Measurements from ENCODE around the gene LST1. TPM values are rescaled to one million over a fixed set of nuclear protein-coding genes. Genes with fewer than 3 reads are reported as not detected.

The LST1 gene
- polyA plus RNA-seq, 1 experiment = not detected

DNA sequence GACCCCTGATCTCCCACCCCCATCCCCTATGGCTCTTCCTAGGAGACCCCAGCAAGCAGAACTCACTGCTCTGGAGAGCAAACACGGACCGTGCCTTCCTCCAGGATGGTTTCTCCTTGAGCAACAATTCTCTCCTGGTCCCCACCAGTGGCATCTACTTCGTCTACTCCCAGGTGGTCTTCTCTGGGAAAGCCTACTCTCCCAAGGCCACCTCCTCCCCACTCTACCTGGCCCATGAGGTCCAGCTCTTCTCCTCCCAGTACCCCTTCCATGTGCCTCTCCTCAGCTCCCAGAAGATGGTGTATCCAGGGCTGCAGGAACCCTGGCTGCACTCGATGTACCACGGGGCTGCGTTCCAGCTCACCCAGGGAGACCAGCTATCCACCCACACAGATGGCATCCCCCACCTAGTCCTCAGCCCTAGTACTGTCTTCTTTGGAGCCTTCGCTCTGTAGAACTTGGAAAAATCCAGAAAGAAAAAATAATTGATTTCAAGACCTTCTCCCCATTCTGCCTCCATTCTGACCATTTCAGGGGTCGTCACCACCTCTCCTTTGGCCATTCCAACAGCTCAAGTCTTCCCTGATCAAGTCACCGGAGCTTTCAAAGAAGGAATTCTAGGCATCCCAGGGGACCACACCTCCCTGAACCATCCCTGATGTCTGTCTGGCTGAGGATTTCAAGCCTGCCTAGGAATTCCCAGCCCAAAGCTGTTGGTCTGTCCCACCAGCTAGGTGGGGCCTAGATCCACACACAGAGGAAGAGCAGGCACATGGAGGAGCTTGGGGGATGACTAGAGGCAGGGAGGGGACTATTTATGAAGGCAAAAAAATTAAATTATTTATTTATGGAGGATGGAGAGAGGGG is 12.6 kb upstream of the LST1 start:
- no peak overlapping the region for H3K4me3 ChIP-seq (ENCODE audit: low read depth, low read length)
- H3K27ac ChIP-seq (ENCODE audit: low read depth, low read length) = no peak overlapping the region
- H3K9me3 ChIP-seq (ENCODE audit: control insufficient read depth, insufficient read depth, low read length) = no peaks in the 10 kb centered on the region; the same call in 1 of the 2 replicates
- POLR2A ChIA-PET = no interaction called here
- CTCF ChIA-PET = interaction anchor here (0.7 to 1.2 kb wide), 3 partner anchors 8 to 25 kb away, joined by 3 to 8 read pairs (median 3); no protein-coding TSS in a partner anchor
- TF ChIP-seq, protein P1, sequence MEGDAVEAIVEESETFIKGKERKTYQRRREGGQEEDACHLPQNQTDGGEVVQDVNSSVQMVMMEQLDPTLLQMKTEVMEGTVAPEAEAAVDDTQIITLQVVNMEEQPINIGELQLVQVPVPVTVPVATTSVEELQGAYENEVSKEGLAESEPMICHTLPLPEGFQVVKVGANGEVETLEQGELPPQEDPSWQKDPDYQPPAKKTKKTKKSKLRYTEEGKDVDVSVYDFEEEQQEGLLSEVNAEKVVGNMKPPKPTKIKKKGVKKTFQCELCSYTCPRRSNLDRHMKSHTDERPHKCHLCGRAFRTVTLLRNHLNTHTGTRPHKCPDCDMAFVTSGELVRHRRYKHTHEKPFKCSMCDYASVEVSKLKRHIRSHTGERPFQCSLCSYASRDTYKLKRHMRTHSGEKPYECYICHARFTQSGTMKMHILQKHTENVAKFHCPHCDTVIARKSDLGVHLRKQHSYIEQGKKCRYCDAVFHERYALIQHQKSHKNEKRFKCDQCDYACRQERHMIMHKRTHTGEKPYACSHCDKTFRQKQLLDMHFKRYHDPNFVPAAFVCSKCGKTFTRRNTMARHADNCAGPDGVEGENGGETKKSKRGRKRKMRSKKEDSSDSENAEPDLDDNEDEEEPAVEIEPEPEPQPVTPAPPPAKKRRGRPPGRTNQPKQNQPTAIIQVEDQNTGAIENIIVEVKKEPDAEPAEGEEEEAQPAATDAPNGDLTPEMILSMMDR (IDR thresholded peaks at IDR 0.05; ENCODE audit: low read depth, low read length) = no peak
- DNase-seq (ENCODE audit: low read depth, low spot score) = no peak
- peaks cover 39% of the 10 kb centered on the region for H3K27me3 ChIP-seq (ENCODE audit: control insufficient read depth, insufficient read depth, low read length)

DNA sequence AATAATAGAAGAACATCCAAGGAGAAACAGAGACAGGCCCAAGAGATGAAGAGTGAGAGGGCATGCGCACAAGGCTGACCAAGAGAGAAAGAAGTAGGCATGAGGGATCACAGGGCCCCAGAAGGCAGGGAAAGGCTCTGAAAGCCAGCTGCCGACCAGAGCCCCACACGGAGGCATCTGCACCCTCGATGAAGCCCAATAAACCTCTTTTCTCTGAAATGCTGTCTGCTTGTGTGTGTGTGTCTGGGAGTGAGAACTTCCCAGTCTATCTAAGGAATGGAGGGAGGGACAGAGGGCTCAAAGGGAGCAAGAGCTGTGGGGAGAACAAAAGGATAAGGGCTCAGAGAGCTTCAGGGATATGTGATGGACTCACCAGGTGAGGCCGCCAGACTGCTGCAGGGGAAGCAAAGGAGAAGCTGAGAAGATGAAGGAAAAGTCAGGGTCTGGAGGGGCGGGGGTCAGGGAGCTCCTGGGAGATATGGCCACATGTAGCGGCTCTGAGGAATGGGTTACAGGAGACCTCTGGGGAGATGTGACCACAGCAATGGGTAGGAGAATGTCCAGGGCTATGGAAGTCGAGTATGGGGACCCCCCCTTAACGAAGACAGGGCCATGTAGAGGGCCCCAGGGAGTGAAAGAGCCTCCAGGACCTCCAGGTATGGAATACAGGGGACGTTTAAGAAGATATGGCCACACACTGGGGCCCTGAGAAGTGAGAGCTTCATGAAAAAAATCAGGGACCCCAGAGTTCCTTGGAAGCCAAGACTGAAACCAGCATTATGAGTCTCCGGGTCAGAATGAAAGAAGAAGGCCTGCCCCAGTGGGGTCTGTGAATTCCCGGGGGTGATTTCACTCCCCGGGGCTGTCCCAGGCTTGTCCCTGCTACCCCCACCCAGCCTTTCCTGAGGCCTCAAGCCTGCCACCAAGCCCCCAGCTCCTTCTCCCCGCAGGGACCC is 11.7 kb upstream of the LST1 start:
- POLR2A ChIA-PET = no interaction called here

DNA sequence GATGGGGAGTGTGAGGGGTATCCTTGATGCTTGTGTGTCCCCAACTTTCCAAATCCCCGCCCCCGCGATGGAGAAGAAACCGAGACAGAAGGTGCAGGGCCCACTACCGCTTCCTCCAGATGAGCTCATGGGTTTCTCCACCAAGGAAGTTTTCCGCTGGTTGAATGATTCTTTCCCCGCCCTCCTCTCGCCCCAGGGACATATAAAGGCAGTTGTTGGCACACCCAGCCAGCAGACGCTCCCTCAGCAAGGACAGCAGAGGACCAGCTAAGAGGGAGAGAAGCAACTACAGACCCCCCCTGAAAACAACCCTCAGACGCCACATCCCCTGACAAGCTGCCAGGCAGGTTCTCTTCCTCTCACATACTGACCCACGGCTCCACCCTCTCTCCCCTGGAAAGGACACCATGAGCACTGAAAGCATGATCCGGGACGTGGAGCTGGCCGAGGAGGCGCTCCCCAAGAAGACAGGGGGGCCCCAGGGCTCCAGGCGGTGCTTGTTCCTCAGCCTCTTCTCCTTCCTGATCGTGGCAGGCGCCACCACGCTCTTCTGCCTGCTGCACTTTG is 10.7 kb upstream of the LST1 start, which contains the start of gene TNF:
TNF (plus strand) TSS at position 231 of the 567 bp plus-strand sequence; CDS start at position 408, 177 bp downstream.
- ChIA-PET POLR2A (no interaction called here), CTCF (interaction anchor here (9.5 kb wide), 1 partner anchor 22 kb away, joined by 132 read pairs; no protein-coding TSS in a partner anchor)
- Histone ChIP-seq H3K9me3 (ENCODE audit: control insufficient read depth, insufficient read depth, low read length) (no peaks in the 10 kb centered on the region; the same call in 1 of the 2 replicates), H3K4me3 (ENCODE audit: low read depth, low read length) (no peak within 1 kb of the TSS), H3K27ac (ENCODE audit: low read depth, low read length) (no peak within 1 kb of the TSS), H3K27me3 (ENCODE audit: control insufficient read depth, insufficient read depth, low read length) (peaks cover 35% of the 10 kb centered on the region)
- TF ChIP-seq, protein P1 (IDR thresholded peaks at IDR 0.05; ENCODE audit: low read depth, low read length) = no peak
- DNase-seq (ENCODE audit: low read depth, low spot score) = no peak

More for the DNA sequence above, 11.7 kb upstream of the LST1 start:
- H3K27me3 ChIP-seq (ENCODE audit: control insufficient read depth, insufficient read depth, low read length) = peaks cover 39% of the 10 kb centered on the region
- CTCF ChIA-PET = interaction anchor here (0.7 to 1.2 kb wide), 4 partner anchors 8 to 24 kb away, joined by 3 to 8 read pairs (median 3); no protein-coding TSS in a partner anchor
- H3K9me3 ChIP-seq (ENCODE audit: control insufficient read depth, insufficient read depth, low read length) = no peaks in the 10 kb centered on the region; the same call in 1 of the 2 replicates
- H3K27ac ChIP-seq (ENCODE audit: low read depth, low read length) = no peak overlapping the region
- TF ChIP-seq, protein P1 (IDR thresholded peaks at IDR 0.05; ENCODE audit: low read depth, low read length) = no peak
- DNase-seq (ENCODE audit: low read depth, low spot score) = no peak
- H3K4me3 ChIP-seq (ENCODE audit: low read depth, low read length) = no peak overlapping the region

DNA sequence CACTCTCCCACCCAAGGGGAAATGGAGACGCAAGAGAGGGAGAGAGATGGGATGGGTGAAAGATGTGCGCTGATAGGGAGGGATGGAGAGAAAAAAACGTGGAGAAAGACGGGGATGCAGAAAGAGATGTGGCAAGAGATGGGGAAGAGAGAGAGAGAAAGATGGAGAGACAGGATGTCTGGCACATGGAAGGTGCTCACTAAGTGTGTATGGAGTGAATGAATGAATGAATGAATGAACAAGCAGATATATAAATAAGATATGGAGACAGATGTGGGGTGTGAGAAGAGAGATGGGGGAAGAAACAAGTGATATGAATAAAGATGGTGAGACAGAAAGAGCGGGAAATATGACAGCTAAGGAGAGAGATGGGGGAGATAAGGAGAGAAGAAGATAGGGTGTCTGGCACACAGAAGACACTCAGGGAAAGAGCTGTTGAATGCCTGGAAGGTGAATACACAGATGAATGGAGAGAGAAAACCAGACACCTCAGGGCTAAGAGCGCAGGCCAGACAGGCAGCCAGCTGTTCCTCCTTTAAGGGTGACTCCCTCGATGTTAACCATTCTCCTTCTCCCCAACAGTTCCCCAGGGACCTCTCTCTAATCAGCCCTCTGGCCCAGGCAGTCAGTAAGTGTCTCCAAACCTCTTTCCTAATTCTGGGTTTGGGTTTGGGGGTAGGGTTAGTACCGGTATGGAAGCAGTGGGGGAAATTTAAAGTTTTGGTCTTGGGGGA is 10.0 kb upstream of the LST1 start:
- CTCF ChIA-PET = interaction anchor here (0.6 to 9.5 kb wide), 3 partner anchors 18 to 30 kb away, joined by 3 to 132 read pairs (median 3); partner anchors contain the start of gene ATP6V1G2
- POLR2A ChIA-PET = no interaction called here

More for the DNA sequence above, 10.0 kb upstream of the LST1 start:
- H3K9me3 ChIP-seq (ENCODE audit: control insufficient read depth, insufficient read depth, low read length) = no peaks in the 10 kb centered on the region; the same call in 1 of the 2 replicates
- H3K27me3 ChIP-seq (ENCODE audit: control insufficient read depth, insufficient read depth, low read length) = peaks cover 35% of the 10 kb centered on the region
- H3K27ac ChIP-seq (ENCODE audit: low read depth, low read length) = no peak overlapping the region
- DNase-seq (ENCODE audit: low read depth, low spot score) = no peak
- TF ChIP-seq, protein P1 (IDR thresholded peaks at IDR 0.05; ENCODE audit: low read depth, low read length) = no peak
- H3K4me3 ChIP-seq (ENCODE audit: low read depth, low read length) = no peak overlapping the region
